HG02610 (cell line): ENCODE results near the gene TDRD9.
"Not testable (repeated sequence)": the region's sequence is repeated elsewhere in the genome, so short reads cannot be mapped to it uniquely, and the experiment has no call there.

ENCODE experiments used
- ATAC-seq: cut with Tn5 transposase; IDR thresholded peaks from one replicate; pipeline ENCODE4 v1.9.1; 2021; ENCODE audit warnings: mild to moderate bottlenecking, moderate library complexity; ENCODE audit not compliant: unreplicated experiment

TDRD9 gene, protein sequence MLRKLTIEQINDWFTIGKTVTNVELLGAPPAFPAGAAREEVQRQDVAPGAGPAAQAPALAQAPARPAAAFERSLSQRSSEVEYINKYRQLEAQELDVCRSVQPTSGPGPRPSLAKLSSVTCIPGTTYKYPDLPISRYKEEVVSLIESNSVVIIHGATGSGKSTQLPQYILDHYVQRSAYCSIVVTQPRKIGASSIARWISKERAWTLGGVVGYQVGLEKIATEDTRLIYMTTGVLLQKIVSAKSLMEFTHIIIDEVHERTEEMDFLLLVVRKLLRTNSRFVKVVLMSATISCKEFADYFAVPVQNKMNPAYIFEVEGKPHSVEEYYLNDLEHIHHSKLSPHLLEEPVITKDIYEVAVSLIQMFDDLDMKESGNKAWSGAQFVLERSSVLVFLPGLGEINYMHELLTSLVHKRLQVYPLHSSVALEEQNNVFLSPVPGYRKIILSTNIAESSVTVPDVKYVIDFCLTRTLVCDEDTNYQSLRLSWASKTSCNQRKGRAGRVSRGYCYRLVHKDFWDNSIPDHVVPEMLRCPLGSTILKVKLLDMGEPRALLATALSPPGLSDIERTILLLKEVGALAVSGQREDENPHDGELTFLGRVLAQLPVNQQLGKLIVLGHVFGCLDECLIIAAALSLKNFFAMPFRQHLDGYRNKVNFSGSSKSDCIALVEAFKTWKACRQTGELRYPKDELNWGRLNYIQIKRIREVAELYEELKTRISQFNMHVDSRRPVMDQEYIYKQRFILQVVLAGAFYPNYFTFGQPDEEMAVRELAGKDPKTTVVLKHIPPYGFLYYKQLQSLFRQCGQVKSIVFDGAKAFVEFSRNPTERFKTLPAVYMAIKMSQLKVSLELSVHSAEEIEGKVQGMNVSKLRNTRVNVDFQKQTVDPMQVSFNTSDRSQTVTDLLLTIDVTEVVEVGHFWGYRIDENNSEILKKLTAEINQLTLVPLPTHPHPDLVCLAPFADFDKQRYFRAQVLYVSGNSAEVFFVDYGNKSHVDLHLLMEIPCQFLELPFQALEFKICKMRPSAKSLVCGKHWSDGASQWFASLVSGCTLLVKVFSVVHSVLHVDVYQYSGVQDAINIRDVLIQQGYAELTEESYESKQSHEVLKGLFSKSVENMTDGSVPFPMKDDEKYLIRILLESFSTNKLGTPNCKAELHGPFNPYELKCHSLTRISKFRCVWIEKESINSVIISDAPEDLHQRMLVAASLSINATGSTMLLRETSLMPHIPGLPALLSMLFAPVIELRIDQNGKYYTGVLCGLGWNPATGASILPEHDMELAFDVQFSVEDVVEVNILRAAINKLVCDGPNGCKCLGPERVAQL (N-terminal part only)

GRCh38 chr14:103928011-103928890 is at the start of gene TDRD9:
TSS of gene TDRD9 (plus strand) at chr14:103928456. CDS start at chr14:103928510, 54 bp downstream.
- ATAC-seq, result no peak

GRCh38 chr14:103879118-103879569 is 49.1 kb upstream of the TDRD9 start:
- no peak for ATAC-seq

- ATAC-seq, result no peak
Observed at GRCh38 chr14:103879570-103880347, 48.5 kb upstream of the TDRD9 start.

DNA sequence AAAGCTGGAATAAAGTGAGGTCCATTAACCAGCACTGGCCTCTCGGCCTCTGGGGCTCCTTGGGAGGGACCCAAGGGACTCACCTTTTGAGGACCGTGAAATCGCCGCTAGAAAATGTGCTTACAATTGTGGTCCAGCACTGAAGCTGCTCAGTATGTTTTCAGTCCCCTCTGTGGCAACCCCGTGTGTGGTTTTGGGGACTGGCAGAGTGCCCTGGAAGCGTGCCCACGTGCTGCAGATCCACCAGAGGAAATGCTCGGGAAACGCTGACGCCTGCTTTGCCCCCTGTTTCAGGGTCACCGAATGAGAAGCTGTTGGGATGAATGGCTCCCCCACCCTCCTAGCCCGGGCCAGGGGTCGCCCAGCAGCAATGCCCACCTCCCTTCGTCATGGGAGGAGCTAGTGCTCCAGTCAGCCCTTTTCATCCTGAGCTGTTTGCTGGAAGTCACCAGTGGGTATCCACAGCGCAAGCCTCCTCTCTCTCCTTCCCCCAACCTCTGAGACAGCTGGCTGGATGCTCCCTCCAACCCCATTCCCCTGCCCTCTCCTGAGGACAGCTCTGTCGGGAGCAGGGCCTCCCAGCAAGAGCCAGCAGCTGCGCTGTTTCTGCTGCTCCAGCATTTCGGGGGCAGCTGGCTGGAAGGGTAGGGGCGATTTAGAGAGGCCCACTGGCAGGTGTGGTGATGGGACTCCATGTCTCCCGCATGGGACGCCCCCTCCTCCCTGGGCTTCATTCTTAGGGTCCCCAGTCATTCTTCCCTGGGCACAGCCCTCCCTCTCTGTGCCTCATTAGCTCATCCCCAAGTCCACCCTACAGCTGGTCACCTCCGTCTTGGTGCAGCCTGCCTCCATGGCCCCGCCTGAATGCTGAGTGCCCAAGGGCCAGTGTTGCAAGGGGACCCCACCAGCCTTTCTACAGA is 47.6 kb upstream of the TDRD9 start:
- ATAC-seq, result no peak

DNA sequence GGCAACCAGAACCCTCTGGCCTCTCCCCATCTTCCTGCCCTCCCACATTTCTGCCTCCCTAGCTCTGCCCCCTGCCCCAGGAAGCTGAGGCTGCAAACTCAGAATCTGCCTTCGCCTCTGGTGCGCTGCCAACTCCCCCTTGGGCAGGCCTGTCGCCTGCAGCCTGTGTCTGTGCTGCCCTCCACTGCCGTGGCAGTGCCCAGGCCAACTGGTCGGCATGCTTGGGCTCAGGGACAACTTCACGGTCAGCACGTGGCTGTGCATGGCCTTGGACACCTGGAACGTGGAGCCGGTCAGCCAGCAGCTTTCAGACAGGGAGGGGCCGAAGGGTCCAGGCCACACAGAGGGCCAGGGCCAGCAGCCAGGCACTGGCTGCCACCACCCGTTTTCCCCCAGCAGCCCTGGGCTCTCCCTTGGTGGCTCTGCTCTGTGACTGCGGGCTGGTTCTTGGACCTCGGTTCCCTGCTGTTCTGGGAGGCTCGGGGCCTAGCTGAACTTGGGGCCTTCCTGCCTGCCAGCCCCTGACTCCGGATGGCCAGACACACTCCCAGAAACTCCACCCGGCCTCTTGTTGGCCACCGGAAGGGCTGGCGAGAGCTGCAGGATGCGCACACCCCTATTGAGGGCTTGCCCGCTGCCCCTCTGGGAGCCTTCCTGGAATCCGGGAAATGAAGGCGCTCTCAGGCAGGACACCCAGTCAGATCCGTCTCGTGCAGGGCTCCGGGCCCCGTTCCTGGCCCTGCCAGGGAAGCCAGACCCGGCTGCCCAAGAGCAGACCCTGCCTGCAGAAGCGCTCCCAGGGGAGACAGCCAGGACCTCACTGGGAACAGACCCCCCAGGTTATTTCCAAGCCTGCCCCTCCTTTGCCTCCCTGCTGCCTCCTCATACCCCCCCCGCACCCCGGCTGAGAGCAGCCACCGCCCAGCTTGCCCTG is 46.7 kb upstream of the TDRD9 start:
- no peak for ATAC-seq

- no peak for ATAC-seq
Observed at GRCh38 chr14:103882503-103883262, 45.6 kb upstream of the TDRD9 start.

DNA sequence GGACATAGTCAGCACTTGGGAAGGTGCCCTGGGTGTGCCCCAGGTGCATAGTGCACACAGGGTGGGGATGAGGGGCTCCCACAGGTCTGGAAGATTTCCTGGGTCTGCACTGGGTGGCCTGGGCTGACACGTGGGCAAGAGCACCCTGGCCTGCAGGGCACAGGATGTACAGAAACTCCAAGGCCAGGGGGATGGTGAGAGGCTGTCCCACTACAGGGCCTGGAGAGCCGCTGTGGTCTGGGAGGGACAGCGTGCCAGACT is 45.1 kb upstream of the TDRD9 start:
- no peak for ATAC-seq

GRCh38 chr14:103884854-103885253 is 43.4 kb upstream of the TDRD9 start:
- no peak for ATAC-seq

DNA sequence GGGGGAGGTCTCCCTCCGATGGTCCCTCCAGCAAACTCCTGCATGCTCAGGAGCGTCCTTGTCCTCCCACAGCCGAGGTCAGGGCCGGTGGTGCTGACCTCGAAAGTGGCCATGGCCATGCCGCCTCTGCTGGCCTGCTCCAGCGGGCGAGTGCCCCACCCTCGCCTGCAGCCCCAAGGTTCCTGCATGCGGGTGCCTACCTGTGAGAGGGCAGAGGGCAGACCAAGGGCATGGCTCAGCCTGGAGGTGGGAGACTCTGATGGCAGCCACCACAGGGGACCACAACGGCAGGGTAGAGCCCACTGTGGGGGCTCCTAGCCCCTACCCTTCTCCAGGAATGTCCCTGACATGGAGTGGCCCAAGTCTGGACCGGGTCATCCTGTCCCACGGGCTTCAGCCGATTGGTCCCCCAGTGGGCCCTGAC is 42.7 kb upstream of the TDRD9 start:
- ATAC-seq, result no peak

- no peak for ATAC-seq
Observed at GRCh38 chr14:103886304-103887169, 41.7 kb upstream of the TDRD9 start.

DNA sequence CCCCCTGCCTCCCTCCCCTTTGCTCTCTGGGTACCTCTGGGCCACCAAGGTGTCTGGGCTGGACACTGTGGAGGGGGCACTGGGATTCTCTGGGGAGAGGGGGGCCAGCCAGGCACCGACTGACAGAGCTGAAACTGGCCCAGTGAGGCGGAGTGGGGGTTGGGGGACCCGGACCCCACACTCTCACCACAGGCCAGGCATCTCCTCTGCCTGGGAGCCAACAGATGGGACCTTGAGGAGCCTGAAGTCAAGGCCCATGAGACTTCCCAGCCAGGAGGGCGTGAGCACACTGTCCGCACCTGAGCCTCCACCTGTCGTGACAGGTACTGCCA is 41.1 kb upstream of the TDRD9 start:
- no peak for ATAC-seq

DNA sequence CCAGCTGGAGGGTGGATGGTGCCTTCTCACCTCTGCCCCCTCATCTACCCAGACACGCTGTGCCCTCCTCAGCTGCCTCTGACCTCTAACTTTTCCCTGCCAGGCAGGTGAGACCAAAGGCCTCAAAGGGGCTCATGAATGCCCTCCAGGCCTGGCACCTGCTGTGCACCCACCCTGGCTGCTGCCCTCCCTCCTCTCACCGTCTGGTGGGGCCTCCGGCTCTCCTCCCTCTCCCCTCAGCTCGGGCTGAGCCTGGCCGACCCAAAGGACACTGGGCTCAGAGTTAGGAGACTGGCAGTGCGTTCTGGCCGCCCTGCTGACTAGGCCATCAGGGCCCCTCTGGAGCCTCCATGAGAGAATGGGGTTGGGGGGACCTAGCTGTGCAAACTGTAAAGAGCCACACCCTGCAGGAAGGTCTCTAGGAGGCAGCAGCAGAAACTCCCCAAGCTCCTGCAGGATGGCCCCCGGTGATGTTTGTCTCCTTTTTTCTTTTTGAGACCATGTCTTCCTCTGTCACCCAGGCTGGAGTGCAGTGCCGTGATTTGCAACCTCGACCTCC is 40.6 kb upstream of the TDRD9 start:
- no peak for ATAC-seq

DNA sequence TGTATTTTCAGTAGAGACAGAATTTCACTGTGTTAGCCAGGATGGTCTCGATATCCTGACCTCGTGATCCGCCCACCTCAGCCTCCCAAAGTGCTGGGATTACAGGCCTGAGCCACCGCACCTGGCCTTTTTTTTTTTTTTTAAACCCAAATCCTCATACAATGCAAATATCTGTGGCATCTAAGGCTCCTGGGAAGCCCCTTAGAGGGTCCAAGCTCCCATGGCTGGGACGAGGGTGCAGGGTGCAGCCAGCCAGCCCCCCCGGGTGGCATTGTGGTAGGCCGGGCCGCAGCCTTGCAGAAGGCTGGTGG is 39.3 kb upstream of the TDRD9 start:
- not testable (repeated sequence) for ATAC-seq

- no peak for ATAC-seq
Observed at GRCh38 chr14:103889313-103890051, 38.8 kb upstream of the TDRD9 start.

DNA sequence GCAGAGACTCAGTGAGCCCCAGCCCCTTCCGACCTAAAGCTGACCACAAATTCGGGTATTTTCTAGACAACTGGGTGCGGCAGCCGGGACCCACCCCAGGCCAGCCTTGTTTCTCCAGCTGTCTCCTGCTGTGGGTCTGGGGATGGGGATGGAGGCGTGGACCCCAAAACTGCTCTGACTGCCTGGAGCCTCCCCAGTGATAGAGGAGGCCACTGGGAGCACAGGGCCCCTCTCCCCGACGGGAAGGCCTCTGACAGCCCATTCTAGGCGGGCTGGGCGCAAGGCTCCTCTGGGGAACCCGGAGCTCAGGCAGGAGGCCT is 38.2 kb upstream of the TDRD9 start:
- ATAC-seq, result no peak
